Endothelial cell of umbilical vein (primary cell): ENCODE results near the gene BMERB1. TPM values are rescaled to one million over a fixed set of nuclear protein-coding genes. Genes with fewer than 3 reads are reported as not detected.

ENCODE experiments used
- BruUV-seq: library from RNA; stranded (reverse); fragments of 400-500 nt; replicated peaks from 2 replicates; lab custom pipeline; 2021; lab: Mats Ljungman, UMichigan
- CTCF ChIA-PET: fragments of 300-600, 350-600 bp; sonication (Branson Sonifier 250); formaldehyde crosslinking; loops from one replicate; lab custom pipeline; 2021; ENCODE audit warnings: antibody characterized with exemption, inconsistent platforms; lab: Charles Lee
- POLR2A ChIA-PET: fragments of 300-600, 350-600 bp; sonication (Branson Sonifier 250); formaldehyde crosslinking; loops from one replicate; lab custom pipeline; 2021; ENCODE audit warnings: antibody characterized with exemption, inconsistent platforms; lab: Charles Lee
- DNase-seq: peaks from one replicate; pipeline ENCODE4 v3.0.0-alpha.2; 2011; ENCODE audit warnings: low read depth, low spot score
- FAIRE-seq: peaks from 2 replicates; lab custom pipeline; 2011; peaks lifted over from hg19 to GRCh38; lab: Jason Lieb, UNC
- H2AFZ ChIP-seq: 2 replicates; pipeline ENCODE4 v1.6.0; 2012; ENCODE audit warnings: low read depth, low read length, control low read depth, inconsistent platforms
- H3K27ac ChIP-seq: 2 replicates; pipeline ENCODE4 v1.5.1; 2011; ENCODE audit warnings: low read depth, mild to moderate bottlenecking, control low read depth, low read length, moderate library complexity; ENCODE audit not compliant: insufficient read depth
- H3K27me3 ChIP-seq, 2 experiments: 2 replicates each; pipeline versions ENCODE4 v1.6.0 to v1.6.1; 2011; ENCODE audit warnings: low read length in 2 of 2, mixed read lengths in 1 of 2; ENCODE audit not compliant: control insufficient read depth in 2 of 2, insufficient read depth in 2 of 2
- H3K36me3 ChIP-seq, 2 experiments: 2 replicates in 1 of 2; 3 replicates in 1 of 2; pipeline ENCODE4 v1.5.1; 2011; ENCODE audit warnings: low read length in 2 of 2, mild to moderate bottlenecking in 1 of 2, moderate library complexity in 1 of 2; ENCODE audit not compliant: control insufficient read depth in 2 of 2, insufficient read depth in 2 of 2; ENCODE audit errors: extremely low read depth in 1 of 2
- H3K4me1 ChIP-seq: 3 replicates; pipeline ENCODE4 v1.5.1; 2011; ENCODE audit warnings: mild to moderate bottlenecking, low read length; ENCODE audit not compliant: control insufficient read depth, insufficient read depth; ENCODE audit errors: extremely low read depth
- H3K4me2 ChIP-seq: 2 replicates; pipeline ENCODE4 v1.6.1; 2011; ENCODE audit warnings: low read length, control low read depth, mixed read lengths; ENCODE audit not compliant: insufficient read depth
- H3K4me3 ChIP-seq, 3 experiments: fragments of 200-600 bp in 1 of 3; sonication (generic), shearing (Covaris generic) in 1 of 3; replicated peaks in 1 of 3; 2 replicates each; pipeline ENCODE4 v1.5.1; 2011 to 2016; ENCODE audit warnings: control low read depth in 3 of 3, low read length in 3 of 3, mild to moderate bottlenecking in 2 of 3, inconsistent platforms in 1 of 3, low read depth in 1 of 3, moderate library complexity in 1 of 3; ENCODE audit not compliant: insufficient read depth in 1 of 3
- H3K79me2 ChIP-seq: 2 replicates; pipeline ENCODE4 v1.6.0; 2012; ENCODE audit warnings: low read length, inconsistent platforms; ENCODE audit not compliant: control insufficient read depth, insufficient read depth
- H3K9ac ChIP-seq: replicated peaks from 2 replicates; pipeline ENCODE3; 2011; ENCODE audit warnings: low read length, control low read depth; ENCODE audit not compliant: insufficient read depth; ENCODE audit errors: extremely low read depth
- H3K9me1 ChIP-seq: replicated peaks from 3 replicates; pipeline ENCODE4 v1.6.0; 2011; ENCODE audit warnings: mild to moderate bottlenecking, low read length; ENCODE audit not compliant: control insufficient read depth, insufficient read depth; ENCODE audit errors: extremely low read depth
- H3K9me3 ChIP-seq: replicated peaks from 2 replicates; pipeline ENCODE4 v1.5.1; 2012; ENCODE audit warnings: low read length, inconsistent platforms; ENCODE audit not compliant: control insufficient read depth, insufficient read depth
- H4K20me1 ChIP-seq: replicated peaks from 2 replicates; pipeline ENCODE3; 2011; ENCODE audit warnings: mild to moderate bottlenecking, low read length; ENCODE audit not compliant: control insufficient read depth, insufficient read depth; ENCODE audit errors: extremely low read depth
- CTCF ChIP-seq, 2 donors: IDR thresholded peaks; 1 replicate in 1 of 2; 2 replicates in 1 of 2; pipeline ENCODE4 v1.5.1; 2011; ENCODE audit warnings: low read length in 2 of 2, mild to moderate bottlenecking in 2 of 2, moderate library complexity in 2 of 2, control low read depth in 1 of 2, inconsistent platforms in 1 of 2, low read depth in 1 of 2; ENCODE audit not compliant: insufficient read depth in 1 of 2; ENCODE audit errors: extremely low read depth in 1 of 2
- EZH2 ChIP-seq: IDR thresholded peaks from 2 replicates; pipeline ENCODE4 v1.6.1; 2012; ENCODE audit warnings: borderline replicate concordance, low read depth, mild to moderate bottlenecking, moderate library complexity, low read length, inconsistent platforms; ENCODE audit not compliant: severe bottlenecking
- FOS ChIP-seq: IDR thresholded peaks from 2 replicates; pipeline ENCODE4 v1.6.1; 2011; ENCODE audit warnings: mild to moderate bottlenecking, low read length, moderate library complexity, borderline replicate concordance; ENCODE audit not compliant: insufficient read depth
- GATA2 ChIP-seq: IDR thresholded peaks from 2 replicates; pipeline ENCODE4 v1.7.0; 2011; ENCODE audit warnings: low read depth, mild to moderate bottlenecking, moderate library complexity, mixed read lengths, low read length; ENCODE audit not compliant: insufficient read length, insufficient read depth
- JUN ChIP-seq: IDR thresholded peaks from 2 replicates; pipeline ENCODE4 v1.6.1; 2011; ENCODE audit warnings: borderline replicate concordance, low read depth; ENCODE audit not compliant: insufficient read length, insufficient read depth
- MAX ChIP-seq: IDR thresholded peaks from 2 replicates; pipeline ENCODE4 v1.6.1; 2011; ENCODE audit not compliant: insufficient read depth, insufficient read length
- MYC ChIP-seq: IDR thresholded peaks from one replicate; pipeline ENCODE4 v1.6.1; 2011; ENCODE audit warnings: mild to moderate bottlenecking, low read depth, low read length
- POLR2A ChIP-seq: IDR thresholded peaks from 2 replicates; pipeline ENCODE4 v1.6.1; 2012; ENCODE audit warnings: low read depth, mild to moderate bottlenecking, control low read depth, low read length
- POLR2AphosphoS5 ChIP-seq: IDR thresholded peaks from 2 replicates; pipeline ENCODE4 v1.6.1; 2012; ENCODE audit warnings: low read depth, mild to moderate bottlenecking, control low read depth, low read length, moderate library complexity; ENCODE audit not compliant: insufficient read depth
- dilution Hi-C: fragments of 300-500 bp; cut with MboI; formaldehyde crosslinking; loops from one replicate; pipeline ENCODE4 v1.15.0; 2019; ENCODE audit warnings: low sequenced_read_pairs; ENCODE audit not compliant: extremely low pct_ligation_motif_present
- intact Hi-C: fragments of 100-400 bp; cut with micrococcal nuclease; formaldehyde crosslinking; loops from one replicate; pipeline ENCODE4 v1.10.0; 2022
- polyA plus RNA-seq, 4 experiments: library from polyadenylated mRNA; depleted of rRNA in 3 of 4; stranded (reverse) in 3 of 4; unstranded in 1 of 4; fragments of >200 nt; gene quantifications; 2 replicates each; pipeline versions ENCODE4 v1.2.1 to v1.2.3, GENCODE V29; 2011 to 2012; ENCODE audit warnings: missing spikeins in 1 of 4
- total RNA-seq: library from RNA; stranded (reverse); gene quantifications from 2 replicates; pipeline ENCODE4 v1.2.3, GENCODE V29; 2021

BMERB1 gene
- total and polyA plus RNA-seq, 2 donors (not counting 3 experiments of a cell fraction or from before 2014, with no cell fraction given), result 14.1 to 17.4 TPM

GRCh38 chr16:15542734-15543347 lies 108.5 kb downstream of the BMERB1 start:
- BruUV-seq, result no TSS peak
- Histone ChIP-seq H3K9me1 (no peaks in the 10 kb centered on the region), H3K9ac (no peak overlapping the region), H3K79me2 (no peaks in the 10 kb centered on the region), H3K27ac (no peak overlapping the region), H3K27me3 (no peaks in the 10 kb centered on the region), H3K9me3 (no peaks in the 10 kb centered on the region), H3K4me1 (no peaks in the 10 kb centered on the region), H4K20me1 (no peaks in the 10 kb centered on the region), H3K4me2 (no peak overlapping the region), H3K36me3 (no peaks in the 10 kb centered on the region), H3K4me3 (no peak overlapping the region), H2AFZ (no peak overlapping the region)
- ChIA-PET POLR2A (no interaction called here), CTCF (interaction anchor here (0.6 kb wide), 1 partner anchor 21 kb away, joined by 3 read pairs; no protein-coding TSS in a partner anchor)
- TF ChIP-seq MYC (no peak), JUN (no peak), POLR2A (no peak), EZH2 (no peak), FOS (no peak)
- dilution Hi-C loops, result no loop called here
- intact Hi-C loops, result no loop called here
- FAIRE-seq (no peak), DNase-seq (no peak)

- DNase-seq, result no peak
- BruUV-seq, result no TSS peak
- dilution Hi-C loops (no loop called here), intact Hi-C loops (no loop called here)
- FAIRE-seq, result no peak
- H3K4me1 ChIP-seq, result no peaks in the 10 kb centered on the region
- no peaks in the 10 kb centered on the region for H3K79me2 ChIP-seq
- no peaks in the 10 kb centered on the region for H3K9me3 ChIP-seq
- no peaks in the 10 kb centered on the region for H3K27me3 ChIP-seq
- no peak overlapping the region for H3K4me2 ChIP-seq
- H3K9me1 ChIP-seq, result no peaks in the 10 kb centered on the region
- no peaks in the 10 kb centered on the region for H3K36me3 ChIP-seq
- TF ChIP-seq MYC, result no peak
- TF ChIP-seq MAX, result no peak
- no peak for TF ChIP-seq FOS
- no peak for TF ChIP-seq JUN
- TF ChIP-seq POLR2AphosphoS5, result no peak
- no peak for TF ChIP-seq POLR2A
- no peak for TF ChIP-seq EZH2
- TF ChIP-seq CTCF (IDR thresholded peaks at IDR 0.05; ENCODE audit: extremely low read depth in 1 of 2, insufficient read depth in 1 of 2, low read depth in 1 of 2, low read length in 2 of 2), result no peak
- TF ChIP-seq GATA2, result no peak
- CTCF ChIA-PET, result no interaction called here
- no peak overlapping the region for H3K9ac ChIP-seq
- no peak overlapping the region for H3K27ac ChIP-seq
- no peak overlapping the region for H2AFZ ChIP-seq
- H4K20me1 ChIP-seq, result no peaks in the 10 kb centered on the region
- H3K4me3 ChIP-seq, result no peak overlapping the region
- POLR2A ChIA-PET, result interaction anchor here (0.6 kb wide), 1 partner anchor 175 kb away, joined by 3 read pairs; no protein-coding TSS in a partner anchor
Measured at GRCh38 chr16:15544405-15544804, 110.0 kb downstream of the BMERB1 start.
